ENCODE data around the gene CSNK1G3. TPM values are rescaled to one million over a fixed set of nuclear protein-coding genes. Genes with fewer than 3 reads are reported as not detected.
A peak's percentile ranks its signal among the peaks of the same experiment; 100 is the strongest.
"Not testable (repeated sequence)": the region's sequence is repeated elsewhere in the genome, so short reads cannot be mapped to it uniquely, and the experiment has no call there.

The CSNK1G3 gene
- total and polyA plus RNA-seq, 5 donors = 5.8 to 37.3 (median 33.0) TPM

- Histone ChIP-seq H3K9me3 (ENCODE audit: control insufficient read depth, low read length) (no peaks in the 10 kb centered on the region), H3K4me3 (ENCODE audit: low read length) (no peak overlapping the region), H3K27ac (ENCODE audit: low read length) (no peak overlapping the region), H3K4me1 (ENCODE audit: control insufficient read depth, insufficient read depth, low read length) (no peaks in the 10 kb centered on the region), H3K27me3 (ENCODE audit: control insufficient read depth, insufficient read depth) (no peaks in the 10 kb centered on the region)
- over 99% methylated on average over 2 of the region's 2 CpGs for WGBS
- ATAC-seq (no peak), DNase-seq (no peak)
- intact Hi-C loops (cut with DNase I) = no loop called here
Measured at GRCh38 chr5:123601610-123602009, 89.6 kb downstream of the CSNK1G3 start.

DNA sequence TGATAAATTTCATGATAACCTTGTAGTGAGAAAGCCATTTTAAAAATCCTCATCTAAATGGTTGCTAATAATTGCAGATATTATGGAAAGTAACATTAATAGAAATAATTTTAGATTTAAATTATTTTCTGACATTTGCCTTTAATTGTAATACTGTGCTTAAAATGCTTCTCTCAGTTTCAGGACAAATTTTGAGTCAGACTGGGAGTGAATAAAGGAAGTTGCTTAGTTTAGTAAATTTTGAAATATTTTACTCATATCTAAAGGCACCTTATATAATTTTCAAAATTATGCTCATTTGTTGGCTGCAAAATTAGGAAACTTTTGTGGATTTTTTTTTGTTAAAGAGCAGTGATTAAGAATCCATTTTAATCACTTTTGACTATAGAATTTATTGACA is 93.8 kb downstream of the CSNK1G3 start:
- H3K4me1 ChIP-seq (ENCODE audit: control insufficient read depth, insufficient read depth, low read length) = no peaks in the 10 kb centered on the region
- no peaks in the 10 kb centered on the region for H3K9me3 ChIP-seq (ENCODE audit: control insufficient read depth, low read length)
- DNase-seq (no peak), ATAC-seq (no peak)
- no peak overlapping the region for H3K4me3 ChIP-seq (ENCODE audit: low read length)
- H3K27ac ChIP-seq (ENCODE audit: low read length) = no peak overlapping the region
- intact Hi-C loops (cut with DNase I) = no loop called here
- H3K27me3 ChIP-seq (ENCODE audit: control insufficient read depth, insufficient read depth) = no peaks in the 10 kb centered on the region

- WGBS = 99% methylated on average over 2 of the region's 2 CpGs
- no peak for DNase-seq
- no peak overlapping the region for H3K27ac ChIP-seq (ENCODE audit: low read length)
- intact Hi-C loops (cut with DNase I) = loop anchor here in 3 of 4 donors (5.0 to 10.0 kb wide), 2 partner anchors 185 to 188 kb away; partner anchors contain the start of gene CEP120 (in 3 of the 3)
- no peaks in the 10 kb centered on the region for H3K9me3 ChIP-seq (ENCODE audit: control insufficient read depth, low read length)
- no peak for ATAC-seq
- H3K4me3 ChIP-seq (ENCODE audit: low read length) = no peak overlapping the region
- H3K27me3 ChIP-seq (ENCODE audit: control insufficient read depth, insufficient read depth) = no peaks in the 10 kb centered on the region
- no peaks in the 10 kb centered on the region for H3K4me1 ChIP-seq (ENCODE audit: control insufficient read depth, insufficient read depth, low read length)
Measured at GRCh38 chr5:123610209-123610608, 98.2 kb downstream of the CSNK1G3 start.

- no peak overlapping the region for H3K27ac ChIP-seq (ENCODE audit: low read length)
- no peaks in the 10 kb centered on the region for H3K27me3 ChIP-seq (ENCODE audit: control insufficient read depth, insufficient read depth)
- intact Hi-C loops (cut with DNase I) = loop anchor here in 3 of 4 donors (5.0 to 10.0 kb wide), 2 partner anchors 186 to 189 kb away; partner anchors contain the start of gene CEP120 (in 3 of the 3)
- ATAC-seq = peak; percentile 47 to 56
- no peaks in the 10 kb centered on the region for H3K4me1 ChIP-seq (ENCODE audit: control insufficient read depth, insufficient read depth, low read length)
- no peaks in the 10 kb centered on the region for H3K9me3 ChIP-seq (ENCODE audit: control insufficient read depth, low read length)
- H3K4me3 ChIP-seq (ENCODE audit: low read length) = no peak overlapping the region
- DNase-seq = no peak
- WGBS = 39% methylated on average over 5 of the region's 5 CpGs
Measured at GRCh38 chr5:123610665-123611405, 98.9 kb downstream of the CSNK1G3 start.

DNA sequence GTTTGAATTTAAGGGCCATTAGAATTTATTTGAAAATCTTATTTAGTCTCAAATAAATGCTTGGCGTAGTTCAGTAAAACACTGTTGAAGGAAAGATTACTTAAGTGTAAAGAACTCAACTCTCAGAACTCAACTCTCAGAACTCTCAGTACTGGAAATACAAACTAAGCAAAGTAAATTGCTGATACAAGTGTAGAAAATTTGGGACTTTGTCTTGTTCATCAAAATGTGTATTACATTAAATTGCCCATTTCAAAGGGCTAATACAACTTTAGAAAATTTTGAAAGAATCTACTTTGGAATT is 99.4 kb downstream of the CSNK1G3 start:
- WGBS = 58% methylated on average over 1 of the region's 1 CpG
- Histone ChIP-seq H3K27ac (ENCODE audit: low read length) (no peak overlapping the region), H3K27me3 (ENCODE audit: control insufficient read depth, insufficient read depth) (no peaks in the 10 kb centered on the region), H3K4me3 (ENCODE audit: low read length) (no peak overlapping the region), H3K4me1 (ENCODE audit: control insufficient read depth, insufficient read depth, low read length) (no peaks in the 10 kb centered on the region), H3K9me3 (ENCODE audit: control insufficient read depth, low read length) (no peaks in the 10 kb centered on the region)
- ATAC-seq = no peak
- intact Hi-C loops (cut with DNase I) = loop anchor here in 3 of 4 donors (5.0 to 10.0 kb wide), 2 partner anchors 187 to 189 kb away; partner anchors contain the start of gene CEP120 (in 3 of the 3)
- DNase-seq = no peak

DNA sequence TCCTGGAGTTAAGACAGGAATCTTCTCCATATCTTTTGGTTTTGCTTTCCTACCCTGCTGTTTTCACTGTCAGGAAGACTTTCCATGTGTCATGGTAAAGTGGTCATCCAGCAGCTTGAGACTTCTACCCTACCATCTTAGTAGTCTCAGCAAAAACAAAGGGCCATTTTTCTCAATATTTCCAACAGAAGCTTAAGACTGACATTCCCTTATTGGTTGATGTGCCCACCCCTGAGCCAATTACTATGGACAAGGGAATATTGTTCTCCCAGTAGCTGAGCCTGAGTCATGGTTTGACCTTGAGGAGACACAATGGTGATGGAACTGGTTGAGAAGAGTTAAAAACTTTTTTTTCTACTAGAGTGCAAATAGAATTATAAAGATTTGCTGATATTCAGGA is 105.6 kb downstream of the CSNK1G3 start:
- no peak for DNase-seq
- no peaks in the 10 kb centered on the region for H3K27me3 ChIP-seq (ENCODE audit: control insufficient read depth, insufficient read depth)
- intact Hi-C loops (cut with DNase I) = loop anchor here in 1 of 4 donors (10.0 kb wide), 1 partner anchor 193 kb away; the partner anchor contains the start of gene CEP120
- no peak overlapping the region for H3K27ac ChIP-seq (ENCODE audit: low read length)
- no peak overlapping the region for H3K4me3 ChIP-seq (ENCODE audit: low read length)
- H3K4me1 ChIP-seq (ENCODE audit: control insufficient read depth, insufficient read depth, low read length) = no peaks in the 10 kb centered on the region
- no peaks in the 10 kb centered on the region for H3K9me3 ChIP-seq (ENCODE audit: control insufficient read depth, low read length)
- ATAC-seq = no peak

GRCh38 chr5:123626051-123626450 is 114.1 kb downstream of the CSNK1G3 start:
- DNase-seq = no peak
- intact Hi-C loops (cut with DNase I) = no loop called here
- WGBS = 89% methylated on average over 2 of the region's 2 CpGs
- no peak overlapping the region for H3K27ac ChIP-seq (ENCODE audit: low read length)
- H3K4me1 ChIP-seq (ENCODE audit: control insufficient read depth, insufficient read depth, low read length) = no peaks in the 10 kb centered on the region
- no peaks in the 10 kb centered on the region for H3K9me3 ChIP-seq (ENCODE audit: control insufficient read depth, low read length)
- H3K27me3 ChIP-seq (ENCODE audit: control insufficient read depth, insufficient read depth) = no peaks in the 10 kb centered on the region
- ATAC-seq = no peak
- no peak overlapping the region for H3K4me3 ChIP-seq (ENCODE audit: low read length)

- Histone ChIP-seq H3K9me3 (ENCODE audit: control insufficient read depth, low read length) (no peaks in the 10 kb centered on the region), H3K4me3 (ENCODE audit: low read length) (no peak overlapping the region), H3K27me3 (ENCODE audit: control insufficient read depth, insufficient read depth) (no peaks in the 10 kb centered on the region), H3K4me1 (ENCODE audit: control insufficient read depth, insufficient read depth, low read length) (no peaks in the 10 kb centered on the region), H3K27ac (ENCODE audit: low read length) (no peak overlapping the region)
- DNase-seq (no peak), ATAC-seq (no peak)
- intact Hi-C loops (cut with DNase I) = no loop called here
- 94% methylated on average over 10 of the region's 10 CpGs for WGBS
Measured at GRCh38 chr5:123628860-123629544, 117.0 kb downstream of the CSNK1G3 start.

GRCh38 chr5:123636006-123636405 is 124.0 kb downstream of the CSNK1G3 start:
- no peaks in the 10 kb centered on the region for H3K27me3 ChIP-seq (ENCODE audit: control insufficient read depth, insufficient read depth)
- no peaks in the 10 kb centered on the region for H3K9me3 ChIP-seq (ENCODE audit: control insufficient read depth, low read length)
- no peak overlapping the region for H3K27ac ChIP-seq (ENCODE audit: low read length)
- 95% methylated on average over 21 of the region's 21 CpGs for WGBS
- no peaks in the 10 kb centered on the region for H3K4me1 ChIP-seq (ENCODE audit: control insufficient read depth, insufficient read depth, low read length)
- intact Hi-C loops (cut with DNase I) = no loop called here
- no peak overlapping the region for H3K4me3 ChIP-seq (ENCODE audit: low read length)
- peak in 1 of 3 donors; percentile 39 for DNase-seq
- ATAC-seq = no peak

DNA sequence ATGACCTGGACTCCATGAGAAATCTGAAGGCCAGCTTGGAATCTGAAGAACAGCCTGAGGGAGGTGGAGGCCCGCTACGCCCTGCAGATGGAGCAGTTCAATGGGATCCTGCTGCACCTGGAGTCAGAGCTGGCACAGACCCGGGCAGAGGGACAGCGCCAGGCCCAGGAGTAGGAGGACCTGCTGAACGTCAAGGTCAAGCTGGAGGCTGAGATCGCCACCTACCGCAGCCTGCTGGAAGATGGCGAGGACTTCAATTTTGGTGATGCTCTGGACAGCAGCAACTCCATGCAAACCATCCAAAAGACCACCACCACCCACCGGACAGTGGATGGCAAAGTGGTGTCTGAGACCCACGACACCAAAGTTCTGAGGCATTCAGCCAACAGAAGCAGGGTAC is 125.1 kb downstream of the CSNK1G3 start:
- DNase-seq = peak in 2 of 3 donors; percentile 8 to 36
- ATAC-seq; H3K9me3 ChIP-seq (ENCODE audit: control insufficient read depth, low read length); intact Hi-C loops (cut with DNase I); H3K4me1 ChIP-seq (ENCODE audit: control insufficient read depth, insufficient read depth, low read length); H3K4me3 ChIP-seq (ENCODE audit: low read length); H3K27ac ChIP-seq (ENCODE audit: low read length); H3K27me3 ChIP-seq (ENCODE audit: control insufficient read depth, insufficient read depth): not testable (repeated sequence)
- WGBS = 97% methylated on average over 10 of the region's 10 CpGs

- Histone ChIP-seq H3K4me1 (ENCODE audit: control insufficient read depth, insufficient read depth, low read length) (no peaks in the 10 kb centered on the region), H3K27me3 (ENCODE audit: control insufficient read depth, insufficient read depth) (no peaks in the 10 kb centered on the region), H3K9me3 (ENCODE audit: control insufficient read depth, low read length) (no peaks in the 10 kb centered on the region), H3K4me3 (ENCODE audit: low read length) (no peak overlapping the region), H3K27ac (ENCODE audit: low read length) (no peak overlapping the region)
- 84% methylated on average over 2 of the region's 2 CpGs for WGBS
- ATAC-seq (no peak), DNase-seq (no peak)
- intact Hi-C loops (cut with DNase I) = no loop called here
Measured at GRCh38 chr5:123639244-123639643, 127.3 kb downstream of the CSNK1G3 start.

All from right cardiac atrium (tissue), 5 donors.